Calu3 (cell line): ENCODE data around the gene ADGRG7. TPM values are rescaled to one million over a fixed set of nuclear protein-coding genes. Genes with fewer than 3 reads are reported as not detected.

Experiments used
- BruUV-seq: library from RNA; stranded (reverse); fragments of 400-500 nt; replicated peaks from 2 replicates; lab custom pipeline; 2021; lab: Mats Ljungman, UMichigan
- CTCF ChIA-PET: fragments of 300-600 bp; sonication (Branson Sonifier 250); formaldehyde crosslinking; loops from one replicate; lab custom pipeline; 2022; ENCODE audit warnings: antibody characterized with exemption; lab: Charles Lee
- DNase-seq: peaks from one replicate; pipeline ENCODE4 v3.0.0; 2022
- H3K27ac Mint-ChIP-seq: one replicate; pipeline ENCODE4 v1.8.0; 2022; ENCODE audit warnings: mixed read lengths; ENCODE audit not compliant: unreplicated experiment
- H3K27me3 Mint-ChIP-seq: one replicate; pipeline ENCODE4 v1.8.0; 2022; ENCODE audit warnings: mixed read lengths; ENCODE audit not compliant: unreplicated experiment
- H3K36me3 Mint-ChIP-seq: one replicate; pipeline ENCODE4 v1.8.0; 2022; ENCODE audit warnings: mild to moderate bottlenecking, moderate library complexity, mixed read lengths; ENCODE audit not compliant: insufficient read depth, unreplicated experiment
- H3K4me1 Mint-ChIP-seq: one replicate; pipeline ENCODE4 v1.8.0; 2022; ENCODE audit warnings: mild to moderate bottlenecking, low read depth, mixed read lengths; ENCODE audit not compliant: unreplicated experiment
- H3K4me3 Mint-ChIP-seq: one replicate; pipeline ENCODE4 v1.8.0; 2022; ENCODE audit warnings: mild to moderate bottlenecking, low read depth, moderate library complexity, mixed read lengths; ENCODE audit not compliant: unreplicated experiment
- H3K9me3 Mint-ChIP-seq: one replicate; pipeline ENCODE4 v1.8.0; 2022; ENCODE audit warnings: low read depth, mixed read lengths; ENCODE audit not compliant: unreplicated experiment
- CTCF ChIP-seq: fragments of 200-600 bp; IDR thresholded peaks from one replicate; pipeline ENCODE4 v1.8.0; 2022; ENCODE audit warnings: antibody characterized with exemption; ENCODE audit not compliant: unreplicated experiment
- intact Hi-C: fragments of 100-400 bp; cut with micrococcal nuclease; formaldehyde crosslinking; loops from one replicate; pipeline ENCODE4 v1.10.0; 2022; ENCODE audit not compliant: unreplicated experiment
- total RNA-seq: library from RNA; stranded (reverse); gene quantifications from 2 replicates; pipeline ENCODE4 v1.2.3, GENCODE V29; 2022

ADGRG7 gene
- total RNA-seq, 1 experiment from 2014 or later = 1.2 TPM

- Mint-ChIP-seq H3K36me3 (peaks cover 5% of the 10 kb centered on the region), H3K4me1 (peaks cover 32% of the 10 kb centered on the region), H3K4me3 (no peak overlapping the region), H3K9me3 (no peaks in the 10 kb centered on the region), H3K27me3 (no peaks in the 10 kb centered on the region), H3K27ac (peak overlapping the region; percentile 88)
- CTCF ChIA-PET = interaction anchor here (1.2 to 2.8 kb wide), 4 partner anchors 11 to 151 kb away, joined by 3 to 19 read pairs (median 4); no protein-coding TSS in a partner anchor
- no peak for DNase-seq
- no peak for TF ChIP-seq CTCF
- intact Hi-C loops = no loop called here
- no TSS peak for BruUV-seq
Observed at GRCh38 chr3:100613721-100614390, 4.5 kb downstream of the ADGRG7 start.

GRCh38 chr3:100614941-100615340 lies 5.5 kb downstream of the ADGRG7 start:
- H3K27me3 Mint-ChIP-seq = no peaks in the 10 kb centered on the region
- H3K4me3 Mint-ChIP-seq = no peak overlapping the region
- no peaks in the 10 kb centered on the region for H3K9me3 Mint-ChIP-seq
- CTCF ChIA-PET = interaction anchor here (0.6 to 2.8 kb wide), 3 partner anchors 12 to 429 kb away, joined by 3 to 19 read pairs (median 4); no protein-coding TSS in a partner anchor
- intact Hi-C loops = no loop called here
- no peak for DNase-seq
- no TSS peak for BruUV-seq
- H3K4me1 Mint-ChIP-seq = peaks cover 22% of the 10 kb centered on the region
- peaks cover 5% of the 10 kb centered on the region for H3K36me3 Mint-ChIP-seq
- peak overlapping the region; percentile 58 for H3K27ac Mint-ChIP-seq
- TF ChIP-seq CTCF = no peak

GRCh38 chr3:100615684-100616083 lies 6.3 kb downstream of the ADGRG7 start:
- no peak for TF ChIP-seq CTCF
- peaks cover 22% of the 10 kb centered on the region for H3K4me1 Mint-ChIP-seq
- H3K27ac Mint-ChIP-seq = peak overlapping the region; percentile 58
- CTCF ChIA-PET = interaction anchor here (0.5 to 1.0 kb wide), 2 partner anchors 19 to 153 kb away, joined by 3 read pairs; no protein-coding TSS in a partner anchor
- no peak for DNase-seq
- intact Hi-C loops = no loop called here
- H3K4me3 Mint-ChIP-seq = no peak overlapping the region
- H3K9me3 Mint-ChIP-seq = no peaks in the 10 kb centered on the region
- no peaks in the 10 kb centered on the region for H3K27me3 Mint-ChIP-seq
- no TSS peak for BruUV-seq
- peaks cover 2% of the 10 kb centered on the region for H3K36me3 Mint-ChIP-seq

GRCh38 chr3:100621251-100621650 lies 11.8 kb downstream of the ADGRG7 start:
- intact Hi-C loops = no loop called here
- H3K27me3 Mint-ChIP-seq = no peaks in the 10 kb centered on the region
- CTCF ChIA-PET = no interaction called here
- H3K4me1 Mint-ChIP-seq = no peaks in the 10 kb centered on the region
- BruUV-seq = no TSS peak
- DNase-seq = no peak
- TF ChIP-seq CTCF = no peak
- H3K27ac Mint-ChIP-seq = no peak overlapping the region
- H3K36me3 Mint-ChIP-seq = no peaks in the 10 kb centered on the region
- H3K9me3 Mint-ChIP-seq = no peaks in the 10 kb centered on the region
- H3K4me3 Mint-ChIP-seq = no peak overlapping the region
